OCI-LY3 (cell line): ENCODE data around the gene RARA.

Experiments
- CTCF ChIP-seq: fragments of 200-600, 300-600 bp; sonication (generic); IDR thresholded peaks from 2 replicates; pipeline ENCODE4 v1.5.1; 2014; ENCODE audit warnings: antibody characterized with exemption, low read length, low read depth
- EZH2phosphoT487 ChIP-seq: fragments of 200-600 bp; shearing (Covaris generic); IDR thresholded peaks from 2 replicates; pipeline ENCODE4 v1.6.1; 2018; ENCODE audit warnings: antibody characterized with exemption, mixed run types, low read depth

- TF ChIP-seq CTCF (no peak), EZH2phosphoT487 (no peak)
These were observed 41.8 kb downstream of the RARA start for GRCh38 chr17:40350689-40351358.
